Psoas muscle (tissue), 8 donors: Measurements from ENCODE around the gene CNTLN. TPM values are rescaled to one million over a fixed set of nuclear protein-coding genes. Genes with fewer than 3 reads are reported as not detected.

ENCODE experiments used
- ATAC-seq, 4 donors: fragments of 200-7000 bp; cut with Tn5 transposase; one replicate each; pipeline ENCODE4 v1.9.1; 2020; ENCODE audit warnings: moderate library complexity in 3 of 4, mild to moderate bottlenecking in 2 of 4
- DNase-seq, 2 donors: peaks; one replicate each; pipeline ENCODE4 v3.0.0-alpha.2; 2020
- H3K27ac ChIP-seq: fragments of 200-600 bp; one replicate; pipeline ENCODE4 v1.8.0; 2022
- H3K27me3 ChIP-seq, 3 donors: fragments of 200-600 bp in 1 of 3; one replicate each; pipeline versions ENCODE4 v1.6.1 to v1.8.0; 2013 to 2022; ENCODE audit warnings: low read length in 2 of 3, mild to moderate bottlenecking in 2 of 3, moderate library complexity in 1 of 3; ENCODE audit not compliant: insufficient read depth in 3 of 3
- H3K36me3 ChIP-seq, 2 donors: fragments of 200-600 bp in 1 of 2; one replicate each; pipeline versions ENCODE4 v1.6.1 to v1.8.0; 2013 to 2022; ENCODE audit warnings: low read depth in 1 of 2, mild to moderate bottlenecking in 1 of 2, moderate library complexity in 1 of 2; ENCODE audit not compliant: insufficient read depth in 1 of 2
- H3K4me1 ChIP-seq: fragments of 200-600 bp; one replicate; pipeline ENCODE4 v1.8.0; 2022
- H3K4me3 ChIP-seq: fragments of 200-600 bp; one replicate; pipeline ENCODE4 v1.8.0; 2022; ENCODE audit warnings: mild to moderate bottlenecking
- H3K9me3 ChIP-seq: fragments of 200-600 bp; one replicate; pipeline ENCODE4 v1.8.0; 2022
- CTCF ChIP-seq: fragments of 200-600 bp; IDR thresholded peaks from one replicate; pipeline ENCODE4 v1.8.0; 2022; ENCODE audit warnings: antibody characterized with exemption
- WGBS, 3 donors: extraction: QIAGEN DNeasy Blood & Tissue Kit; methylation state at CpG; one replicate each; pipeline versions ENCODE4 v1.1.6 to v1.1.7; 2013; 5-methylcytosine and 5-hydroxymethylcytosine counted together
- intact Hi-C, 2 donors: fragments of 100-400 bp; cut with DNase I; formaldehyde crosslinking; loops; one replicate each; pipeline versions ENCODE4 v1.11.0 to v1.14.2; 2022
- polyA plus RNA-seq, 3 donors: library from polyadenylated mRNA; stranded (reverse); fragments of 200-250 nt; gene quantifications; one replicate each; pipeline ENCODE4 v1.2.3, GENCODE V29; 2013
- total RNA-seq, 4 donors: library from RNA; stranded (reverse); fragmentation: NEBNext Ultra II Directional in 2 of 4; extraction: Animal tissue kit (Norgen Biotek cat#: 25700) in 2 of 4; gene quantifications; one replicate each; pipeline versions ENCODE4 v1.2.1 to v1.2.4, GENCODE V29; 2021 to 2023
- donor health status: healthy with polysubstance abuse.
- donor health status: DM: no; HTN: no; CAD: no; lungs with moderate emphysema.
- donor health status: Bipolar disorder and iron deficiency.
- donor health status: healthy.
- donor health status: DM: yes; HTN: yes; CAD: no.
- donor health status: DM: no; HTN: no; CAD: no.
- donor health status: DM: no; HTN: no; CAD: no.
- donor health status: DM: yes; HTN: yes; CAD: no.

The CNTLN gene
- total and polyA plus RNA-seq, 7 donors, result 0.66 to 2.4 (median 1.5) TPM

DNA sequence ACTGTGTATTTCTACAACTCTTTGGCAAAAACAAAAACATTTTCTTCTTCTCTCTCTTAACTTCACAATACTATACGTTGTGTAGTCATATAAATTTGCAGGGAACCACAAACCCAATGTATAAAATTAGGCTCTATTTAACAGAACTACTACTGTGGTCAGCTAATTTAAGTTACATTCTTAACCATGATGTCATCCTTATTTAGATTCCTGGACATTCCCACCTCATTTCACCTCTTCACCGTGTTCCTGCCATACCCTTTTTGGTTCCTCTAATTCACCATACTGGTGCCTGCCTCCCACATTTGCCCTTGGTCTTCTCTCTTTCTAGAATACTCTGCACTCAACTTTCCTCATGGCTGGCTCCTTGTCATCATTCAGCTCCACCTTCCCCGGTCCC is 368.4 kb downstream of the CNTLN start:
- ATAC-seq (no peak), DNase-seq (no peak)
- Histone ChIP-seq H3K27ac (no peak overlapping the region), H3K4me3 (no peak overlapping the region), H3K9me3 (peaks cover 8% of the 10 kb centered on the region), H3K36me3 (no peaks in the 10 kb centered on the region), H3K4me1 (no peaks in the 10 kb centered on the region), H3K27me3 (no peaks in the 10 kb centered on the region)
- TF ChIP-seq CTCF, result no peak
- WGBS, 3 donors, result 90 to 95% (median 93%) methylated on average over 3 of the region's 3 CpGs
- intact Hi-C loops, result no loop called here

DNA sequence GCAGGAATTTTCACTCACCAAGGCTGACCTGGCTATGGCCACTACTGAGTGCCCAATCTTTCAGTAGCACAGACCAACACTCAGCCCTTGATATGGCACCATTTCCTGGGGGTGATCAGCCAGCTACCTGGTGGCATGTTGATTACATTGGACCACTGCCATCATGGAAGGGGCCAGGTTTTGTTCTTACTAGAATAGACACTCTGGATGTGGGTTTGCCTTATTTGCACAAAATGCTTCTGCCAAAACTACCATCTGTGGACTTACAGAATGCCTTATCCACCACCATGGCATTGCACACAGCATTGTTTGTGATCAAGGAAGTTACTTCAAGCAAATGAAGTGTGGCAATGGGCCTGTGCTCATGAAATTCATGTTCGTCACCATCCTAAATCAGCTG is 374.3 kb downstream of the CNTLN start:
- no peak for TF ChIP-seq CTCF
- ATAC-seq, result no peak
- Histone ChIP-seq H3K9me3 (peaks cover 8% of the 10 kb centered on the region), H3K27ac (no peak overlapping the region), H3K4me3 (no peak overlapping the region), H3K36me3 (no peaks in the 10 kb centered on the region), H3K4me1 (no peaks in the 10 kb centered on the region), H3K27me3 (no peaks in the 10 kb centered on the region)
- WGBS, 3 donors, result 85 to 87% (median 85%) methylated on average over 1 of the region's 1 CpG
- intact Hi-C loops, result no loop called here
- no peak for DNase-seq

GRCh38 chr9:17509701-17510100 is 374.9 kb downstream of the CNTLN start:
- 97 to 100% (median 97%) methylated on average over 1 of the region's 1 CpG for WGBS, 3 donors
- H3K4me1 ChIP-seq, result no peaks in the 10 kb centered on the region
- H3K4me3 ChIP-seq, result no peak overlapping the region
- no peak for ATAC-seq
- peaks cover 8% of the 10 kb centered on the region for H3K9me3 ChIP-seq
- no peak for TF ChIP-seq CTCF
- DNase-seq, result no peak
- no peaks in the 10 kb centered on the region for H3K36me3 ChIP-seq
- H3K27ac ChIP-seq, result no peak overlapping the region
- H3K27me3 ChIP-seq, result no peaks in the 10 kb centered on the region
- intact Hi-C loops, result no loop called here

- DNase-seq (no peak), ATAC-seq (no peak)
- H3K27ac ChIP-seq, result no peak overlapping the region
- 39 to 46% (median 45%) methylated on average over 4 of the region's 4 CpGs for WGBS, 3 donors
- H3K36me3 ChIP-seq, result no peaks in the 10 kb centered on the region
- no peaks in the 10 kb centered on the region for H3K27me3 ChIP-seq
- H3K4me1 ChIP-seq, result no peaks in the 10 kb centered on the region
- no peak overlapping the region for H3K4me3 ChIP-seq
- intact Hi-C loops, result no loop called here
- no peaks in the 10 kb centered on the region for H3K9me3 ChIP-seq
- TF ChIP-seq CTCF, result no peak
These were observed 384.9 kb downstream of the CNTLN start for GRCh38 chr9:17519761-17520160.

- 80 to 88% (median 85%) methylated on average over 5 of the region's 5 CpGs for WGBS, 3 donors
- DNase-seq (no peak), ATAC-seq (no peak)
- Histone ChIP-seq H3K4me1 (no peaks in the 10 kb centered on the region), H3K27me3 (no peaks in the 10 kb centered on the region), H3K4me3 (no peak overlapping the region), H3K9me3 (no peaks in the 10 kb centered on the region), H3K27ac (no peak overlapping the region), H3K36me3 (no peaks in the 10 kb centered on the region)
- TF ChIP-seq CTCF, result no peak
- intact Hi-C loops, result no loop called here
These were observed 385.6 kb downstream of the CNTLN start for GRCh38 chr9:17520268-17521064.
